SK-N-SH treated with all-trans-retinoic acid at 6 μM for 48 hours (cell line): ENCODE measurements around the gene AHCY.

Experiments
- ATAC-seq: fragments of 200-7000 bp; cut with Tn5 transposase; 3 replicates; pipeline ENCODE4 v1.9.1; 2020; ENCODE audit warnings: mild to moderate bottlenecking, moderate library complexity
- ARNTL ChIP-seq: fragments of 450-650 bp; formaldehyde crosslinking; IDR thresholded peaks from 2 replicates; pipeline ENCODE4 v1.5.0; 2020; ENCODE audit warnings: low read depth, mild to moderate bottlenecking, moderate library complexity, borderline replicate concordance
- BACH2 ChIP-seq: fragments of 250-450 bp; sonication (Bioruptor Pico); IDR thresholded peaks from 2 replicates; pipeline ENCODE4 v1.9.0; 2021; ENCODE audit warnings: mild to moderate bottlenecking, borderline replicate concordance
- CSDC2 ChIP-seq: fragments of 250-450 bp; sonication (Bioruptor Pico); IDR thresholded peaks from 2 replicates; pipeline ENCODE4 v1.5.0; 2020; ENCODE audit warnings: mild to moderate bottlenecking, moderate library complexity
- ESRRG ChIP-seq: fragments of 250-450 bp; sonication (Bioruptor Pico); IDR thresholded peaks from 2 replicates; pipeline ENCODE4 v1.6.1; 2021; ENCODE audit warnings: mild to moderate bottlenecking
- GLIS3 ChIP-seq: fragments of 250-450 bp; sonication (Bioruptor Pico); IDR thresholded peaks from 2 replicates; pipeline ENCODE4 v1.5.0; 2020; ENCODE audit warnings: mild to moderate bottlenecking, moderate library complexity
- ISL1 ChIP-seq: fragments of 250-450 bp; sonication (Bioruptor Pico); IDR thresholded peaks from 2 replicates; pipeline ENCODE4 v2.1.2; 2022; ENCODE audit warnings: mild to moderate bottlenecking, moderate library complexity
- OSR1 ChIP-seq: fragments of 250-450 bp; sonication (Bioruptor Pico); IDR thresholded peaks from 2 replicates; pipeline ENCODE4 v1.8.0; 2022; ENCODE audit warnings: moderate library complexity, mild to moderate bottlenecking, inconsistent platforms
- PPARA ChIP-seq: fragments of 250-450 bp; sonication (Bioruptor Pico); IDR thresholded peaks from 2 replicates; pipeline ENCODE4 v1.5.0; 2020; ENCODE audit warnings: mild to moderate bottlenecking, borderline replicate concordance
- RARB ChIP-seq: fragments of 250-450 bp; sonication (Bioruptor Pico); IDR thresholded peaks from 2 replicates; pipeline ENCODE4 v1.8.0; 2021; ENCODE audit warnings: mild to moderate bottlenecking, moderate library complexity
- SNAI2 ChIP-seq: fragments of 250-450 bp; sonication (Bioruptor Pico); IDR thresholded peaks from 2 replicates; pipeline ENCODE4 v1.5.0; 2020; ENCODE audit warnings: mild to moderate bottlenecking, moderate library complexity
- TOX ChIP-seq: fragments of 250-450 bp; sonication (Bioruptor Pico); IDR thresholded peaks from 2 replicates; pipeline ENCODE4 v1.8.0; 2021; ENCODE audit warnings: mild to moderate bottlenecking, moderate library complexity, borderline replicate concordance
- ZC3H10 ChIP-seq: fragments of 250-450 bp; sonication (Bioruptor Pico); IDR thresholded peaks from 2 replicates; pipeline ENCODE4 v1.5.1; 2021; ENCODE audit warnings: mild to moderate bottlenecking, moderate library complexity
- ZFP3 ChIP-seq: fragments of 250-450 bp; sonication (Bioruptor Pico); IDR thresholded peaks from 2 replicates; pipeline ENCODE4 v1.5.0; 2020; ENCODE audit warnings: mild to moderate bottlenecking, moderate library complexity
- ZFP30 ChIP-seq: fragments of 450-650 bp; formaldehyde crosslinking; IDR thresholded peaks from 2 replicates; pipeline ENCODE4 v1.5.0; 2022; ENCODE audit warnings: mild to moderate bottlenecking, moderate library complexity
- ZNF565 ChIP-seq: fragments of 450-650 bp; formaldehyde crosslinking; conservative IDR thresholded peaks from 2 replicates; pipeline ENCODE4 v1.5.0; 2020; ENCODE audit warnings: low read depth, mild to moderate bottlenecking, moderate library complexity
- ZNF70 ChIP-seq: fragments of 450-650 bp; formaldehyde crosslinking; IDR thresholded peaks from 2 replicates; pipeline ENCODE4 v1.5.0; 2020; ENCODE audit warnings: mild to moderate bottlenecking, moderate library complexity
- ZNF8 ChIP-seq: fragments of 450-650 bp; formaldehyde crosslinking; IDR thresholded peaks from 2 replicates; pipeline ENCODE4 v1.5.0; 2020; ENCODE audit warnings: mild to moderate bottlenecking, moderate library complexity
- TF ChIP-seq, protein P1 (sequence below): fragments of 250-450 bp; sonication (Bioruptor Pico); IDR thresholded peaks from 2 replicates; pipeline ENCODE4 v1.5.1; 2021; ENCODE audit warnings: mild to moderate bottlenecking, moderate library complexity
- TF ChIP-seq, protein P2 (sequence below): fragments of 250-450 bp; sonication (Bioruptor Pico); IDR thresholded peaks from 2 replicates; pipeline ENCODE4 v1.5.0; 2020; ENCODE audit warnings: mild to moderate bottlenecking, moderate library complexity
- TF ChIP-seq, protein P3 (sequence below): fragments of 250-450 bp; sonication (Bioruptor Pico); IDR thresholded peaks from 2 replicates; pipeline ENCODE4 v1.8.0; 2021; ENCODE audit warnings: low read depth, mild to moderate bottlenecking, moderate library complexity, borderline replicate concordance
- TF ChIP-seq, protein P4 (sequence below): fragments of 250-450 bp; sonication (Bioruptor Pico); IDR thresholded peaks from 2 replicates; pipeline ENCODE4 v1.8.0; 2020; ENCODE audit warnings: mild to moderate bottlenecking, moderate library complexity, borderline replicate concordance
- TF ChIP-seq, protein P5 (sequence below): fragments of 250-450 bp; sonication (Bioruptor Pico); IDR thresholded peaks from 2 replicates; pipeline ENCODE4 v1.5.1; 2020; ENCODE audit warnings: low read depth, mild to moderate bottlenecking, moderate library complexity

Gene AHCY

DNA sequence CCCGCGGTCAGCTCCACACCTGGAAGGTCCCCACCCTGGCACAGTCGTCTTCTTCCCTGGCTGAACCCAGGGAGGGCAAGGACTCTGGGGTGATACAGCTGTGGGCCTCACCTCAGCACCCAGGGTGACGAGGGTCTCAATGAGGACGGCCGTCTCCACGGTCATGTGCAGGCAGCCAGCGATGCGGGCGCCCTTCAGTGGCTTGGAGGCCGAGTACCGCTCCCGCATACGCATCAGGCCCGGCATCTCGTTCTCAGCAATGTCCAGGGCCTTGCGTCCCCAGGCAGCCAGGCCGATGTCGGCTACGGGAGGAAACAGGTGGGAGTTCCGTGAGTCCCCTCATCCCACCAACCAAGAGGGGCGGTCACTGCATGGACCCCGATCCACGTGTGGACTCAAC is 7.9 kb downstream of the AHCY start:
- TF ChIP-seq ISL1 (CRISPR knock-in tag) = no peak
- no peak for TF ChIP-seq ESRRG (CRISPR knock-in tag)
- no peak for TF ChIP-seq ZNF565 (CRISPR knock-in tag)
- no peak for TF ChIP-seq SNAI2 (CRISPR knock-in tag)
- TF ChIP-seq, protein P1, sequence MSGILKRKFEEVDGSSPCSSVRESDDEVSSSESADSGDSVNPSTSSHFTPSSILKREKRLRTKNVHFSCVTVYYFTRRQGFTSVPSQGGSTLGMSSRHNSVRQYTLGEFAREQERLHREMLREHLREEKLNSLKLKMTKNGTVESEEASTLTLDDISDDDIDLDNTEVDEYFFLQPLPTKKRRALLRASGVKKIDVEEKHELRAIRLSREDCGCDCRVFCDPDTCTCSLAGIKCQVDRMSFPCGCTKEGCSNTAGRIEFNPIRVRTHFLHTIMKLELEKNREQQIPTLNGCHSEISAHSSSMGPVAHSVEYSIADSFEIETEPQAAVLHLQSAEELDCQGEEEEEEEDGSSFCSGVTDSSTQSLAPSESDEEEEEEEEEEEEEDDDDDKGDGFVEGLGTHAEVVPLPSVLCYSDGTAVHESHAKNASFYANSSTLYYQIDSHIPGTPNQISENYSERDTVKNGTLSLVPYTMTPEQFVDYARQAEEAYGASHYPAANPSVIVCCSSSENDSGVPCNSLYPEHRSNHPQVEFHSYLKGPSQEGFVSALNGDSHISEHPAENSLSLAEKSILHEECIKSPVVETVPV (CRISPR knock-in tag) = no peak
- no peak for TF ChIP-seq GLIS3
- no peak for TF ChIP-seq CSDC2 (CRISPR knock-in tag)
- TF ChIP-seq, protein P2, sequence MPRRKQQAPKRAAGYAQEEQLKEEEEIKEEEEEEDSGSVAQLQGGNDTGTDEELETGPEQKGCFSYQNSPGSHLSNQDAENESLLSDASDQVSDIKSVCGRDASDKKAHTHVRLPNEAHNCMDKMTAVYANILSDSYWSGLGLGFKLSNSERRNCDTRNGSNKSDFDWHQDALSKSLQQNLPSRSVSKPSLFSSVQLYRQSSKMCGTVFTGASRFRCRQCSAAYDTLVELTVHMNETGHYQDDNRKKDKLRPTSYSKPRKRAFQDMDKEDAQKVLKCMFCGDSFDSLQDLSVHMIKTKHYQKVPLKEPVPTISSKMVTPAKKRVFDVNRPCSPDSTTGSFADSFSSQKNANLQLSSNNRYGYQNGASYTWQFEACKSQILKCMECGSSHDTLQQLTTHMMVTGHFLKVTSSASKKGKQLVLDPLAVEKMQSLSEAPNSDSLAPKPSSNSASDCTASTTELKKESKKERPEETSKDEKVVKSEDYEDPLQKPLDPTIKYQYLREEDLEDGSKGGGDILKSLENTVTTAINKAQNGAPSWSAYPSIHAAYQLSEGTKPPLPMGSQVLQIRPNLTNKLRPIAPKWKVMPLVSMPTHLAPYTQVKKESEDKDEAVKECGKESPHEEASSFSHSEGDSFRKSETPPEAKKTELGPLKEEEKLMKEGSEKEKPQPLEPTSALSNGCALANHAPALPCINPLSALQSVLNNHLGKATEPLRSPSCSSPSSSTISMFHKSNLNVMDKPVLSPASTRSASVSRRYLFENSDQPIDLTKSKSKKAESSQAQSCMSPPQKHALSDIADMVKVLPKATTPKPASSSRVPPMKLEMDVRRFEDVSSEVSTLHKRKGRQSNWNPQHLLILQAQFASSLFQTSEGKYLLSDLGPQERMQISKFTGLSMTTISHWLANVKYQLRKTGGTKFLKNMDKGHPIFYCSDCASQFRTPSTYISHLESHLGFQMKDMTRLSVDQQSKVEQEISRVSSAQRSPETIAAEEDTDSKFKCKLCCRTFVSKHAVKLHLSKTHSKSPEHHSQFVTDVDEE = no peak
- TF ChIP-seq ARNTL = no peak
- TF ChIP-seq ZC3H10 (CRISPR knock-in tag) = no peak
- no peak for TF ChIP-seq ZFP30 (CRISPR knock-in tag)
- TF ChIP-seq, protein P3, sequence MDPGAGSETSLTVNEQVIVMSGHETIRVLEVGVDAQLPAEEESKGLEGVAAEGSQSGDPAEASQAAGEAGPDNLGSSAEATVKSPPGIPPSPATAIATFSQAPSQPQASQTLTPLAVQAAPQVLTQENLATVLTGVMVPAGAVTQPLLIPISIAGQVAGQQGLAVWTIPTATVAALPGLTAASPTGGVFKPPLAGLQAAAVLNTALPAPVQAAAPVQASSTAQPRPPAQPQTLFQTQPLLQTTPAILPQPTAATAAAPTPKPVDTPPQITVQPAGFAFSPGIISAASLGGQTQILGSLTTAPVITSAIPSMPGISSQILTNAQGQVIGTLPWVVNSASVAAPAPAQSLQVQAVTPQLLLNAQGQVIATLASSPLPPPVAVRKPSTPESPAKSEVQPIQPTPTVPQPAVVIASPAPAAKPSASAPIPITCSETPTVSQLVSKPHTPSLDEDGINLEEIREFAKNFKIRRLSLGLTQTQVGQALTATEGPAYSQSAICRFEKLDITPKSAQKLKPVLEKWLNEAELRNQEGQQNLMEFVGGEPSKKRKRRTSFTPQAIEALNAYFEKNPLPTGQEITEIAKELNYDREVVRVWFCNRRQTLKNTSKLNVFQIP (CRISPR knock-in tag) = no peak
- TF ChIP-seq PPARA = no peak
- no peak for TF ChIP-seq ZFP3 (CRISPR knock-in tag)
- TF ChIP-seq OSR1 = no peak
- TF ChIP-seq TOX (CRISPR knock-in tag) = no peak
- TF ChIP-seq ZNF8 (CRISPR knock-in tag) = no peak
- no peak for TF ChIP-seq BACH2 (CRISPR knock-in tag)
- no peak for TF ChIP-seq RARB (CRISPR knock-in tag)
- TF ChIP-seq, protein P4, sequence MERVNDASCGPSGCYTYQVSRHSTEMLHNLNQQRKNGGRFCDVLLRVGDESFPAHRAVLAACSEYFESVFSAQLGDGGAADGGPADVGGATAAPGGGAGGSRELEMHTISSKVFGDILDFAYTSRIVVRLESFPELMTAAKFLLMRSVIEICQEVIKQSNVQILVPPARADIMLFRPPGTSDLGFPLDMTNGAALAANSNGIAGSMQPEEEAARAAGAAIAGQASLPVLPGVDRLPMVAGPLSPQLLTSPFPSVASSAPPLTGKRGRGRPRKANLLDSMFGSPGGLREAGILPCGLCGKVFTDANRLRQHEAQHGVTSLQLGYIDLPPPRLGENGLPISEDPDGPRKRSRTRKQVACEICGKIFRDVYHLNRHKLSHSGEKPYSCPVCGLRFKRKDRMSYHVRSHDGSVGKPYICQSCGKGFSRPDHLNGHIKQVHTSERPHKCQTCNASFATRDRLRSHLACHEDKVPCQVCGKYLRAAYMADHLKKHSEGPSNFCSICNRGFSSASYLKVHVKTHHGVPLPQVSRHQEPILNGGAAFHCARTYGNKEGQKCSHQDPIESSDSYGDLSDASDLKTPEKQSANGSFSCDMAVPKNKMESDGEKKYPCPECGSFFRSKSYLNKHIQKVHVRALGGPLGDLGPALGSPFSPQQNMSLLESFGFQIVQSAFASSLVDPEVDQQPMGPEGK (CRISPR knock-in tag) = no peak
- ATAC-seq = no peak

DNA sequence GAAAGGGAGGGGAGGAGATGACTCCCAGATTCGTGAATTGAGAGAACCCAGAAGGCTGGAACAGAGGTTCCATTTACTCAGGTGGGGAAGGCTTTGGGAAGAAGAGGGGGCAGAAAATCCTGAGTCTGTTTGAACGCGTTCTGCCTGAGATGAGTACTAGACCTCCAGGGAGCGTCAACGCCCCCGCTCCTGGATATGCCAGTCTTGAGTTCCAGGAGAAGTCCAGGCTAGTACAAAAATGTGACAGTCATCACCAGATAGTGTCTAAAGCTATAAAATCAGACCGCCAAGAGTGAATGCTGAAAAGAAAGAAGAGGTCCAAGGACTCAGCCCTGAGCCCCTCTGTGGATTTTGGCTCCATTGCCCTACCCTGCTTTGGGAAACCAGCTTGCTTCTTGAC is 8.6 kb downstream of the AHCY start:
- TF ChIP-seq SNAI2 (CRISPR knock-in tag) (no peak), ISL1 (CRISPR knock-in tag) (no peak), ZNF70 (no peak), ZNF565 (CRISPR knock-in tag) (no peak)
- TF ChIP-seq, protein P4 (CRISPR knock-in tag) = no peak
- TF ChIP-seq, protein P2 = no peak
- TF ChIP-seq, protein P5, sequence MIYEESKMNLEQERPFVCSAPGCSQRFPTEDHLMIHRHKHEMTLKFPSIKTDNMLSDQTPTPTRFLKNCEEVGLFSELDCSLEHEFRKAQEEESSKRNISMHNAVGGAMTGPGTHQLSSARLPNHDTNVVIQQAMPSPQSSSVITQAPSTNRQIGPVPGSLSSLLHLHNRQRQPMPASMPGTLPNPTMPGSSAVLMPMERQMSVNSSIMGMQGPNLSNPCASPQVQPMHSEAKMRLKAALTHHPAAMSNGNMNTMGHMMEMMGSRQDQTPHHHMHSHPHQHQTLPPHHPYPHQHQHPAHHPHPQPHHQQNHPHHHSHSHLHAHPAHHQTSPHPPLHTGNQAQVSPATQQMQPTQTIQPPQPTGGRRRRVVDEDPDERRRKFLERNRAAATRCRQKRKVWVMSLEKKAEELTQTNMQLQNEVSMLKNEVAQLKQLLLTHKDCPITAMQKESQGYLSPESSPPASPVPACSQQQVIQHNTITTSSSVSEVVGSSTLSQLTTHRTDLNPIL (CRISPR knock-in tag) = no peak
- no peak for ATAC-seq
